Astrocyte (in vitro differentiated cells and primary cell): Measurements from ENCODE around the gene C1orf53. TPM values are rescaled to one million over a fixed set of nuclear protein-coding genes. Genes with fewer than 3 reads are reported as not detected.

Experiments used
- DNase-seq: peaks from one replicate; pipeline ENCODE4 v3.0.0-alpha.2; 2010; ENCODE audit warnings: low read depth
- FAIRE-seq: peaks from 2 replicates; lab custom pipeline; 2011; peaks lifted over from hg19 to GRCh38; lab: Jason Lieb, UNC
- H2AFZ ChIP-seq: 2 replicates; pipeline ENCODE4 v1.6.0; 2012; ENCODE audit warnings: low read depth, low read length, inconsistent platforms
- H3K27ac ChIP-seq: 2 replicates; pipeline ENCODE4 v1.5.1; 2011; ENCODE audit warnings: low read depth, low read length, inconsistent platforms
- H3K27me3 ChIP-seq: 2 replicates; pipeline ENCODE4 v1.6.0; 2011; ENCODE audit warnings: low read length, inconsistent platforms; ENCODE audit not compliant: insufficient read depth
- H3K36me3 ChIP-seq: 2 replicates; pipeline ENCODE4 v1.5.1; 2011; ENCODE audit warnings: low read length, inconsistent platforms; ENCODE audit not compliant: insufficient read depth
- H3K4me1 ChIP-seq: 2 replicates; pipeline ENCODE4 v1.5.1; 2011; ENCODE audit warnings: low read length, inconsistent platforms; ENCODE audit not compliant: insufficient read depth
- H3K4me2 ChIP-seq: 2 replicates; pipeline ENCODE4 v1.6.0; 2012; ENCODE audit warnings: low read length, inconsistent platforms
- H3K4me3 ChIP-seq: 2 replicates; pipeline ENCODE4 v1.5.1; 2011; ENCODE audit warnings: low read depth, mild to moderate bottlenecking, low read length, inconsistent platforms; ENCODE audit not compliant: insufficient read depth
- H3K79me2 ChIP-seq: 2 replicates; pipeline ENCODE4 v1.6.0; 2012; ENCODE audit warnings: mild to moderate bottlenecking, low read length, inconsistent platforms; ENCODE audit not compliant: insufficient read depth
- H3K9ac ChIP-seq: 2 replicates; pipeline ENCODE4 v1.6.0; 2012; ENCODE audit warnings: mild to moderate bottlenecking, low read length, inconsistent platforms
- H3K9me3 ChIP-seq: 2 replicates; pipeline ENCODE4 v1.5.1; 2012; ENCODE audit warnings: low read depth, mild to moderate bottlenecking, low read length, inconsistent platforms; ENCODE audit not compliant: insufficient read depth
- H4K20me1 ChIP-seq: 2 replicates; pipeline ENCODE4 v1.6.0; 2012; ENCODE audit warnings: low read length, inconsistent platforms; ENCODE audit not compliant: insufficient read depth
- H3K27ac Mint-ChIP-seq: one replicate; pipeline ENCODE4 v1.8.0; 2021; ENCODE audit warnings: mild to moderate bottlenecking, mixed read lengths; ENCODE audit not compliant: unreplicated experiment
- H3K27me3 Mint-ChIP-seq: one replicate; pipeline ENCODE4 v1.8.0; 2021; ENCODE audit warnings: low read depth, mixed read lengths; ENCODE audit not compliant: unreplicated experiment
- H3K36me3 Mint-ChIP-seq: one replicate; pipeline ENCODE4 v1.8.0; 2021; ENCODE audit warnings: low read depth, mixed read lengths; ENCODE audit not compliant: unreplicated experiment
- H3K4me1 Mint-ChIP-seq: one replicate; pipeline ENCODE4 v1.8.0; 2021; ENCODE audit warnings: low read depth, mixed read lengths; ENCODE audit not compliant: unreplicated experiment
- H3K4me3 Mint-ChIP-seq: one replicate; pipeline ENCODE4 v1.8.0; 2021; ENCODE audit warnings: mild to moderate bottlenecking, moderate library complexity, mixed read lengths; ENCODE audit not compliant: unreplicated experiment
- H3K9me3 Mint-ChIP-seq: one replicate; pipeline ENCODE4 v1.8.0; 2021; ENCODE audit warnings: mild to moderate bottlenecking, mixed read lengths; ENCODE audit not compliant: unreplicated experiment
- EZH2 ChIP-seq: IDR thresholded peaks from 2 replicates; pipeline ENCODE4 v1.6.1; 2012; ENCODE audit warnings: mild to moderate bottlenecking, low read length, inconsistent platforms; ENCODE audit not compliant: insufficient read depth
- total RNA-seq: library from RNA; stranded (reverse); gene quantifications from 2 replicates; pipeline ENCODE4 v1.2.1, GENCODE V29; 2021
- TF ChIP-seq, protein P1 (sequence below): IDR thresholded peaks from 2 replicates; pipeline ENCODE4 v1.5.1; 2011; ENCODE audit warnings: low read depth, mild to moderate bottlenecking, inconsistent platforms, low read length, moderate library complexity; ENCODE audit not compliant: insufficient read depth

The C1orf53 gene
- total RNA-seq, 1 donor from 2014 or later = 7.9 TPM

DNA sequence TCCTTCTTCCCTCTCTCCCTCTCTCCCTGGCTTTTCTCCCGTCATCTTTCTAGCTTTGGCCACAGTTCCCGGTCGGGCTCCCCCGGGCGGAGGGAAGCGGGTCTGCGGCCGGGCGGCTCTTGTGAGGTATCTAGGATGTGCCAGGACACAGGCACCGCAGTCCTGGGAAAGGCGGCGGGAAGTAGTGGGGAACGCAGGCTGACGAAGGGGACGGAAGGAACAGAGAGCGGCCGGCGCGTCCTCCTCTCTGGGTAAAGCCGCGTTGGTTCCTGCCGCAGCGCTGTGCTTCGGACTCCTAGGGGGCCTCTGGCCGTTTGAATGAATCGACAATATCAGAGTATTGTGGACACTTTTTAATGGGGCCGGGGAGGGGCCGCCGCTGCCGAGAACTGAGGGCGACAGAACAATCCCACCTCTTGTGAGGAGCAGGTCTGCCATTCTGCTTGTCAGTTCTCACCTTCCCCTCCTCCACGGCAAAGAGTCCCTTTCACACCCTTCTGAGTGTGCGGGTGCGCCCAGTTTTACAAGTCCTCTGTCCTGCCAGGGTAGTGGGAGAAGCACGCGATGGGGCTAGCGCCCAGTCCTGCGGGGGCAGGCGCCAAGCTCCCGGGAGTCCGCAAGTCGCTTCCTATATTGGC, 13.6 kb downstream of the C1orf53 start:
- Histone ChIP-seq H3K79me2 (no peaks in the 10 kb centered on the region), H3K9me3 (no peaks in the 10 kb centered on the region), H3K27ac (no peak overlapping the region), H3K4me1 (peaks cover 9% of the 10 kb centered on the region), H2AFZ (peak overlapping the region; percentile 62), H3K36me3 (no peaks in the 10 kb centered on the region), H4K20me1 (peaks cover 8% of the 10 kb centered on the region), H3K9ac (no peak overlapping the region), H3K4me2 (peak overlapping the region; percentile 83), H3K27me3 (peaks cover 99% of the 10 kb centered on the region), H3K4me3 (peak overlapping the region; percentile 47)
- TF ChIP-seq, protein P1, sequence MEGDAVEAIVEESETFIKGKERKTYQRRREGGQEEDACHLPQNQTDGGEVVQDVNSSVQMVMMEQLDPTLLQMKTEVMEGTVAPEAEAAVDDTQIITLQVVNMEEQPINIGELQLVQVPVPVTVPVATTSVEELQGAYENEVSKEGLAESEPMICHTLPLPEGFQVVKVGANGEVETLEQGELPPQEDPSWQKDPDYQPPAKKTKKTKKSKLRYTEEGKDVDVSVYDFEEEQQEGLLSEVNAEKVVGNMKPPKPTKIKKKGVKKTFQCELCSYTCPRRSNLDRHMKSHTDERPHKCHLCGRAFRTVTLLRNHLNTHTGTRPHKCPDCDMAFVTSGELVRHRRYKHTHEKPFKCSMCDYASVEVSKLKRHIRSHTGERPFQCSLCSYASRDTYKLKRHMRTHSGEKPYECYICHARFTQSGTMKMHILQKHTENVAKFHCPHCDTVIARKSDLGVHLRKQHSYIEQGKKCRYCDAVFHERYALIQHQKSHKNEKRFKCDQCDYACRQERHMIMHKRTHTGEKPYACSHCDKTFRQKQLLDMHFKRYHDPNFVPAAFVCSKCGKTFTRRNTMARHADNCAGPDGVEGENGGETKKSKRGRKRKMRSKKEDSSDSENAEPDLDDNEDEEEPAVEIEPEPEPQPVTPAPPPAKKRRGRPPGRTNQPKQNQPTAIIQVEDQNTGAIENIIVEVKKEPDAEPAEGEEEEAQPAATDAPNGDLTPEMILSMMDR = peak; percentile 25
- TF ChIP-seq EZH2 = no peak
- peaks cover 91% of the 10 kb centered on the region for H3K27me3 Mint-ChIP-seq
- peak overlapping the region; percentile 74 for H3K4me3 Mint-ChIP-seq
- H3K9me3 Mint-ChIP-seq = peaks cover 28% of the 10 kb centered on the region
- DNase-seq (peak; percentile 30), FAIRE-seq (no peak)
- peaks cover 14% of the 10 kb centered on the region for H3K4me1 Mint-ChIP-seq
- peaks cover 7% of the 10 kb centered on the region for H3K36me3 Mint-ChIP-seq
- no peak overlapping the region for H3K27ac Mint-ChIP-seq

DNA sequence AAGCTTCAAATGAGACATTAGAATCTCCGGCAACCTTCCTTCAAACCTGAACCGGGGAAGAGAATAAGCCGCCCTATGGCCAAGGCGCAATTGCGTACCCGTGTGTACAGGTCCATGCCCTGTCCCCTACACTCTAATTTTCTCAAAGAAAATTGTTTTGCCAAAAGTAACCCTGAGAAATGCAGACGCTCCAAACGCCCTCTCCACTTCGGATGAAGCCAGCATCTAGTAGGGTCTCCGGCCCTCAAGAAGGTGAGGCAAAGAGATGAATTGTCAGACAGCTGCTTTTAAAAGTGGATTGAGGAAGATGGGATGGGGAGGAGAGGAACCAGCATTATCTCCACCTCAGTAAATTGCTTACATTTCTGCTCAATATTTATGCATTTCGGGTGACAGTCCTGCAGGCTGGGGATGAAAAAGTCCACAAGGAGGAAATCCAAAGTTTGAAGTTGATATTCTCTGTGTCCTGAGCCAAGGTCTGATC, 14.1 kb downstream of the C1orf53 start:
- no peak overlapping the region for H3K27ac Mint-ChIP-seq

More for the DNA sequence above, 14.1 kb downstream of the C1orf53 start:
- peaks cover 14% of the 10 kb centered on the region for H3K4me1 Mint-ChIP-seq
- Histone ChIP-seq H3K36me3 (no peaks in the 10 kb centered on the region), H3K27ac (no peak overlapping the region), H4K20me1 (peaks cover 8% of the 10 kb centered on the region), H3K27me3 (peaks cover 99% of the 10 kb centered on the region), H3K4me2 (peak overlapping the region; percentile 83), H3K79me2 (no peaks in the 10 kb centered on the region), H2AFZ (no peak overlapping the region), H3K4me1 (peaks cover 9% of the 10 kb centered on the region), H3K9me3 (no peaks in the 10 kb centered on the region), H3K4me3 (no peak overlapping the region), H3K9ac (no peak overlapping the region)
- DNase-seq = no peak
- peak; percentile 82 for TF ChIP-seq EZH2
- TF ChIP-seq, protein P1 = no peak
- FAIRE-seq = no peak
- H3K4me3 Mint-ChIP-seq = peak overlapping the region; percentile 74
- H3K36me3 Mint-ChIP-seq = peaks cover 7% of the 10 kb centered on the region
- H3K9me3 Mint-ChIP-seq = peaks cover 28% of the 10 kb centered on the region
- H3K27me3 Mint-ChIP-seq = peaks cover 96% of the 10 kb centered on the region
